ENCODE results near the gene CHRNE.

Gene CHRNE

GRCh38 chr17:4903051-4903818, at the start of gene CHRNE:
TSS of gene CHRNE (minus strand) at chr17:4903098. CDS start at chr17:4903063, 35 bp downstream.
- TF ChIP-seq CTCF (IDR thresholded peaks at IDR 0.05) (peak; percentile 91), ZFX (IDR thresholded peaks at IDR 0.05; ENCODE audit: borderline replicate concordance) (no peak)
- peak within 1 kb of the TSS; percentile 98 for H3K27ac ChIP-seq

- peak overlapping the region; percentile 100; the same call in 1 of the 2 replicates for H3K27ac ChIP-seq
- TF ChIP-seq CTCF (IDR thresholded peaks at IDR 0.05) = no peak
- no peak for TF ChIP-seq ZFX (IDR thresholded peaks at IDR 0.05; ENCODE audit: borderline replicate concordance)
Measured at GRCh38 chr17:4951486-4951885, 48.6 kb upstream of the CHRNE start.

DNA sequence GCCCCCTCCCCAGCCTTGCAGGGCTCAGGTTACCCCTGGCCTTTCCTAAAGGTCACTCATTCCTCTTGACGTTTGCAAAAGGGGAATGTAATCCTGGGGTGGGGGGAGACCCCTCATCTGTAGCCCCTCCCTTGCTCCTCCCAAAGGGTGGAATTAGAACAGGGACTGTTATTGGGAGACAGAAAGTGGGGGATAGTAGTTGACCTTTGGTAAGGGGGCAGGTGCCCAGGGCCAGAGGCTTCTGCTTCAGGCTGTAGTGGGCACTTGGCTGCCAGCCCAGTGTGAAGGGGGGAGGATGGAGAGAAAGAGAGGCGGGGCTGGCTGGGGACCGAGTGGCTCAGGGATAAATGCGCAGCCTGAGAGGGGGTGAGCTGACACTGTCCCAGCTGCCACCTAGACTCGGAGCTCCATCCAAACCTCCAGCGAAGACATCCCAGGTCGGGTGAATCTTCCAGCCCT, 47.9 kb upstream of the CHRNE start, which contains the start of gene ENO3:
Gene ENO3 (plus strand): TSS at position 374 of the 459 bp plus-strand sequence. CDS start 711 bp downstream, outside the sequence.
- no peak for TF ChIP-seq ZFX (IDR thresholded peaks at IDR 0.05; ENCODE audit: borderline replicate concordance)
- TF ChIP-seq CTCF (IDR thresholded peaks at IDR 0.05) = no peak
- peak within 1 kb of the TSS; percentile 100 for H3K27ac ChIP-seq

DNA sequence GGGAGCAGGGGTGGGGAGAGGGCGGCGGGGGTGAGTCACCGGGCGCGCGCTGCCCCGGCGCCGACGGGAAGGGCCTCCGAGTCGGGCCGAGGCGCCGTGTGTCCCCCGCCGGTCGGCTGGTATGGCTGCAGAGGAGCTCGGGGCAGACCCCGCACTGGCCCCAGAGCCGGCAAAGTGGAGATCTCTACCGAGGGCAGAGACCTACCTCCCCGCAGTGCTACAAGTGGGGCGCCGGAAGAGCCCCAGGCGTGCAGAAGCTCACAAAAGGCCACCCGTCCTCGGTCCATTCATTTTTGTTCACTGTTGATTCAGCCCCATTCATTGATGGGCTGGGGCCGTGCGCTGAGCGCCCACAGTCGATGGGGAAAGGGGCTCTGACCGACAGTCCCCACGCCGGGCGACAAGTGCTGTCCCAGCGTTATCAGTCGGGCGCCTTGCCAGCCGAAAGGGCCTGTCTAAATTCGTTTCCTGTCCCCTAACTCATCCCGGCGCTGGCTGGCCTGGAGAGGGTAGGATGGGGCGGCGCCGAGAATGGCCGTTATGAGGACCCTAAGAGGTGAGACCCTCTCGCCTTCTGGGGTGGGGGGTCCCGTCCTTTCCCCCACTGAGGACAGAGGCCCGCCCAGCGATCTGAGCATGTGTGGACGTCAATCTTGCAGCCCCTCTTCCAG, 47.3 kb upstream of the CHRNE start:
- TF ChIP-seq ZFX (IDR thresholded peaks at IDR 0.05; ENCODE audit: borderline replicate concordance) (no peak), CTCF (IDR thresholded peaks at IDR 0.05) (no peak)
- peak overlapping the region; percentile 100 for H3K27ac ChIP-seq

DNA sequence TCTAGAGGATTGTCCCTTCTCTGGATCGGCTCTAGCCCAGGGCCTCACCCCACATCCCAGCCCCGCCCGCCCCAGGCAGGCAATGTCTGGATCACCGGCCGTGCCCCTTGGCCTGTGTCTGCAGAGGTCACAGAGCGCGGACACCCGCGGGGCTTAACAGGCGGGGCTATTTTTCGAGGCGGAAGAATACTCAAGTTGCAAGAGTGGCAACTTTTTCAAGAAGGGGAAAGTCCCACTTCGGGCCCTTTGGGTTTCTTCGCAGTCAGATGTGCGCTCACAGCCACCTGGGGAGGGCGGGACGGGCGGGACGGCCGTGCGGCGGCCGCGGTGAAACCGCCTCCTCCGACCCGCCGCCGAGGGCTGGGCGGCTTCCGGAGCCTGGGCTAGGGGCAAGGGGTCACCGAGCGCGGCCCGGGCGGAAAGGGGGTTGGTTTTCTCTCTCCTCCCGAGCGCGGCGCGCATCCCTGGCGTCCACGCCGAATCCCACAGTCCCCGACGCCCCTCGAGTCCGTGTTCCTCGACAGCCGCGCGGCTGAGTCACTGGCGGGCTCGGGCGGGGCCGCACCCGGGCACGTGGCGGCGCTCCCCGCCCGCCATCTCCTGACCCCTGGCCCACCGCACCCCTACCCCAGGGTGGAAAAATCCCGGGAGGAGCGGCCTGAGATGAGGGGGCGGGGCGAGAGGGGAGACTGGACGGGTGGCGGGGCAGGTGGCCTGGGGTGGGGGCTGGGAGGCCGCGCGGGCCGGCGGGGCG, 46.6 kb upstream of the CHRNE start:
- H3K27ac ChIP-seq = peak overlapping the region; percentile 100
- TF ChIP-seq ZFX (IDR thresholded peaks at IDR 0.05; ENCODE audit: borderline replicate concordance) = no peak
- TF ChIP-seq CTCF (IDR thresholded peaks at IDR 0.05) = no peak

GRCh38 chr17:4948931-4949320, 46.0 kb upstream of the CHRNE start:
- H3K27ac ChIP-seq = peak overlapping the region; percentile 100

More at GRCh38 chr17:4948931-4949320, 46.0 kb upstream of the CHRNE start:
- TF ChIP-seq CTCF (IDR thresholded peaks at IDR 0.05) (no peak), ZFX (IDR thresholded peaks at IDR 0.05; ENCODE audit: borderline replicate concordance) (no peak)
